A673 (cell line): Measurements from ENCODE around the gene HEXIM1.

Experiments
- EZH2 ChIP-seq: fragments of 200-600 bp; sonication (generic); IDR thresholded peaks from 2 replicates; pipeline ENCODE4 v1.6.1; 2017; ENCODE audit warnings: borderline replicate concordance, low read depth, mild to moderate bottlenecking, mixed read lengths, antibody characterized with exemption, low read length; ENCODE audit not compliant: poor library complexity, severe bottlenecking
- TF ChIP-seq, protein P1 (sequence below): fragments of 300-800, 200-600 bp; sonication (generic); conservative IDR thresholded peaks from 2 replicates; pipeline ENCODE4 v1.5.1; 2017; ENCODE audit warnings: low read depth, mild to moderate bottlenecking, antibody characterized with exemption, low read length, moderate library complexity, mixed read lengths

DNA sequence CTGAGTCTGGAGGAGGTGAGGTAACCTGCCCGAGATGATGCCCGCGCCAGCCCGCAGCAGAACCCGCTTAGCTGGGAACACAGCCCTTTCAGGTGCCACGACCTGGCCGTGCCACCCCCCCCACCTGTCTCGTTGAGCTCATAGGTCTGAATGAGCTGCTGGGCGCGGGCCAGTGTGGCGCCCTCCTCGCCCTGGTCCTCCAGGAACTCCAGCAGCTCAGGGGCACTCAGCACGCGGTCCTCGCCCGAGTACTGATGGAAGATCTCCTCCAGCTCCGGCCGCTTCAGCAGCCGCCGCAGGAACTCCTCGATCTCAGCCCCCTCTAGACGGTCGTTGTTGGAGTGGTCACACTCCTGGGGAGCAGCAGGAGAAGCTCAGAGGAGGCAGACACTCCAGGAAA lies 29.6 kb upstream of the HEXIM1 start:
- TF ChIP-seq, protein P1, sequence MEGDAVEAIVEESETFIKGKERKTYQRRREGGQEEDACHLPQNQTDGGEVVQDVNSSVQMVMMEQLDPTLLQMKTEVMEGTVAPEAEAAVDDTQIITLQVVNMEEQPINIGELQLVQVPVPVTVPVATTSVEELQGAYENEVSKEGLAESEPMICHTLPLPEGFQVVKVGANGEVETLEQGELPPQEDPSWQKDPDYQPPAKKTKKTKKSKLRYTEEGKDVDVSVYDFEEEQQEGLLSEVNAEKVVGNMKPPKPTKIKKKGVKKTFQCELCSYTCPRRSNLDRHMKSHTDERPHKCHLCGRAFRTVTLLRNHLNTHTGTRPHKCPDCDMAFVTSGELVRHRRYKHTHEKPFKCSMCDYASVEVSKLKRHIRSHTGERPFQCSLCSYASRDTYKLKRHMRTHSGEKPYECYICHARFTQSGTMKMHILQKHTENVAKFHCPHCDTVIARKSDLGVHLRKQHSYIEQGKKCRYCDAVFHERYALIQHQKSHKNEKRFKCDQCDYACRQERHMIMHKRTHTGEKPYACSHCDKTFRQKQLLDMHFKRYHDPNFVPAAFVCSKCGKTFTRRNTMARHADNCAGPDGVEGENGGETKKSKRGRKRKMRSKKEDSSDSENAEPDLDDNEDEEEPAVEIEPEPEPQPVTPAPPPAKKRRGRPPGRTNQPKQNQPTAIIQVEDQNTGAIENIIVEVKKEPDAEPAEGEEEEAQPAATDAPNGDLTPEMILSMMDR, result no peak
- no peak for TF ChIP-seq EZH2
